SH-SY5Y (cell line): Measurements from ENCODE around the gene SLC13A2.

Experiments
- GATA2 ChIP-seq: IDR thresholded peaks from 2 replicates; pipeline ENCODE4 v1.6.1; 2011; ENCODE audit warnings: mild to moderate bottlenecking, low read depth, low read length
- GATA3 ChIP-seq: IDR thresholded peaks from 2 replicates; pipeline ENCODE4 v1.6.1; 2011; ENCODE audit warnings: low read depth, mild to moderate bottlenecking, low read length, moderate library complexity

DNA sequence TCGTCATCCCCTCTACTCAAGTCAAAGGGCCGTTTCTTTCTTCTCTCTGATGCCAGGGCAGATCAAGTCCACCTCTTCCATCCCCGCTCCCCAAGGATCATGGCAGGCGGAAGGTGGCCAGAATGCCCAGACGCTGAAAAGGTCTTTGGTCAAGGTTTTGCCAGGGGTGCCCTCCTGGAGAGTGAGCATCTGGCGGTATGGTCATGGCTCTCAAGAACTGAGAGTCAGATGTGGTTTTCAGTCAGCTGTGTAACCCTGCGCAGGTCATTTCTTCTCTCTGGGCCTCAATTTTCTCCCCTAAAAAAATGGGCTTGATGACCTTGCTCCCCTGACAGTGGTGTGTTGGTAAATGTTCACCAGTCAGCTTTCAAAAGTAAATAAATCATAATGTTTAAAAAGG lies 45.1 kb downstream of the SLC13A2 start:
- no peak for TF ChIP-seq GATA2
- no peak for TF ChIP-seq GATA3
